GM13977 (cell line): ENCODE measurements around the gene PAQR4.

Source experiments
- DNase-seq: peaks from one replicate; pipeline ENCODE4 v3.0.0; 2012; ENCODE audit warnings: low spot score
- in situ Hi-C: fragments of 300-500 bp; cut with MboI; formaldehyde crosslinking; loops from one replicate; pipeline ENCODE4 v1.12.0; 2022; ENCODE audit warnings: low sequenced_read_pairs, low pct_unique_long_range_greater_than_20kb, mixed read lengths, inconsistent platforms; ENCODE audit not compliant: unreplicated experiment
- TF ChIP-seq, protein P1 (sequence below): IDR thresholded peaks from 2 replicates; pipeline ENCODE4 v1.5.1; 2012; ENCODE audit warnings: mild to moderate bottlenecking, control low read depth; ENCODE audit not compliant: insufficient read depth; ENCODE audit errors: extremely low read depth, missing control alignments

The PAQR4 gene

DNA sequence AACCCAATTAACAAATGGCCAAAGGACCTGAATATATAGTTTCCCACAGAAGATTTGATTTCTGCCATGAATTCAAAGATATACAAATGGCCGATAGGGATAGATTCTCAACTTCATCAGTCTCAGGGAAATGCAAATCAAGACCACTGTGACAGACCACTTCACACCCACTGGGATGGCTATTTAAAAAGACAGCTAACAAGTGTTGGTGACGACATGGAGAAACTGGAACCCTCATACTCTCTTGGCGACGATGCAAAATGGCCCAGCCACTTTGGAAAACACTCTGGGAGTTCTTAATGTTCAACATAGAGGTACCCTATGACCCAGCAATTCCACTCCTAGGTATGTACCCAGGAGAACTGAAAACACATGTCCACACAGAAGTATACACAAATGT is 22.5 kb upstream of the PAQR4 start:
- TF ChIP-seq, protein P1, sequence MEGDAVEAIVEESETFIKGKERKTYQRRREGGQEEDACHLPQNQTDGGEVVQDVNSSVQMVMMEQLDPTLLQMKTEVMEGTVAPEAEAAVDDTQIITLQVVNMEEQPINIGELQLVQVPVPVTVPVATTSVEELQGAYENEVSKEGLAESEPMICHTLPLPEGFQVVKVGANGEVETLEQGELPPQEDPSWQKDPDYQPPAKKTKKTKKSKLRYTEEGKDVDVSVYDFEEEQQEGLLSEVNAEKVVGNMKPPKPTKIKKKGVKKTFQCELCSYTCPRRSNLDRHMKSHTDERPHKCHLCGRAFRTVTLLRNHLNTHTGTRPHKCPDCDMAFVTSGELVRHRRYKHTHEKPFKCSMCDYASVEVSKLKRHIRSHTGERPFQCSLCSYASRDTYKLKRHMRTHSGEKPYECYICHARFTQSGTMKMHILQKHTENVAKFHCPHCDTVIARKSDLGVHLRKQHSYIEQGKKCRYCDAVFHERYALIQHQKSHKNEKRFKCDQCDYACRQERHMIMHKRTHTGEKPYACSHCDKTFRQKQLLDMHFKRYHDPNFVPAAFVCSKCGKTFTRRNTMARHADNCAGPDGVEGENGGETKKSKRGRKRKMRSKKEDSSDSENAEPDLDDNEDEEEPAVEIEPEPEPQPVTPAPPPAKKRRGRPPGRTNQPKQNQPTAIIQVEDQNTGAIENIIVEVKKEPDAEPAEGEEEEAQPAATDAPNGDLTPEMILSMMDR: no peak
- in situ Hi-C loops: no loop called here
- DNase-seq: no peak

DNA sequence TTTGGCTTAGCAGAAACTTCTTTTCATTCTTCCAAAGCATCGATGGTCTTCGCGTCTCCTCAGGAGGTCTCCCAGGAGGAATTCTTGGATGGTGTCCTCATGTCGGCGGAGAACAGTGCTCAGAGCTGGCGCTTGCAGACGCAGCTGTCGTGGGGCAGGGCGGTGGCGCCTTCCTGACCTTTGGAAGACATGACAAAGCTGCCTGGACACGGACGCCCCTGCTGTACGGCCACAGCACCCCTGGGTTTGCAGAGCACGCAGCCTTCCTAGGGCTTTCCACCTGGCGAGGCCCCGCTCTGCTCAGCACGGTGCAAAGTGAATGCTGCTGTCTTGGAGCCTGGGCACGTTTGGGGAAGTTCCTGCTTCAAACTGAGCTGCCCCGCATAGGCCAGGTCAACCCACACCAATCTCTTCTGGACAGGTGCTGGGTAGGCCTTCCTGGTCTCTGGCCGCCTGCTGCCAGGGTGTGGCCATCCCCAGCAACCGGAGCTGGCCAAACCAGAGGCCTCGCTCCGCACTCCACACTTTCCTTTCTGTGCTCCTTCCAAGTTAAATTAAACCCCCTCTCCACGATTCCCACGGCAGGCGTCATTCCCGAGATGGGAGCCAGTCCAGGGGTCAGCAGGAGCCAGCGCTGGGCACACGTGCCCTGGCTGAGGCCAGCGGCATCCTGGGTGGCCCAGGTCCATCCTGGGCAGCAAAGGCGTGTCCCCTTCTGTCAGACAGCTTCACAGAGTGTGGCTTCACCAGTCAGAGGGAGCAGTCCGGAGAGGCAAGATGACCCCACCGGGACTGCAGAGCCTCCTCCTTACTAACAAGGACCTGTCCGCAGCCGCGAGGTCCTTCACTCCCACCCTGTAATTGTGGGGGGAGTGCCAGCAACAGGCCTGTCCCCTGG is 20.1 kb upstream of the PAQR4 start:
- DNase-seq: no peak
- in situ Hi-C loops: no loop called here
- TF ChIP-seq, protein P1: no peak

DNA sequence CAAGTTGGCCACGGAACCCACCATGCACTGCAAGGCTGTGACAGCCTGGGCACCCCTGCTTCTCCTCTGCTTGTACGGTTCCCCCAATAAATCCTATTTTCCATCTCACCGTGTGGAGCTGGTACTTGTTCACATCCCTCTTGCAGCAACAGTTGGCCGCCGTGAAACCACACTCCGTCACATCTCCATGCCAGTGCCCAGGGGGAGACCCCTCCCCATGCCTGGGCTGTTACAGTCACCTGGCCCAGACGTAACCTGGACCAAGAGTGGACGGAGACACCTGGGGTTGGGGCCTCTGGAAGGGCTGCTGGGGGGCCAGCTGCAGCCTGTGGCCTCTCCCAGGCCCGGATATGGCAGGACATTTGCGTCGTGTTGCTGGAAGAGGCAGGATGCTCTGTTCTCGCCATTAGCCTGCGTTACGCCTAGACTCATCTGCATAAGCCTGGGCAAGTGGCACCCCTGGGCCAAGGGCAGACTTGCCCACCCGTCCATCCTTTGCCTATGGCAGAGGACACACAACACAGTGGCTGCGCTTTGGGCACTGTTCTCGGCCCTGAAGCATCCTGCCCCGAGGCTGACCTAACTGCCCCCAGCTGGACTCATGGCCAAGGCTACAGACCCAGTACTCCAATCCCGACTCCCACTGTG is 19.3 kb upstream of the PAQR4 start:
- no peak for DNase-seq
- in situ Hi-C loops: no loop called here
- TF ChIP-seq, protein P1: no peak

DNA sequence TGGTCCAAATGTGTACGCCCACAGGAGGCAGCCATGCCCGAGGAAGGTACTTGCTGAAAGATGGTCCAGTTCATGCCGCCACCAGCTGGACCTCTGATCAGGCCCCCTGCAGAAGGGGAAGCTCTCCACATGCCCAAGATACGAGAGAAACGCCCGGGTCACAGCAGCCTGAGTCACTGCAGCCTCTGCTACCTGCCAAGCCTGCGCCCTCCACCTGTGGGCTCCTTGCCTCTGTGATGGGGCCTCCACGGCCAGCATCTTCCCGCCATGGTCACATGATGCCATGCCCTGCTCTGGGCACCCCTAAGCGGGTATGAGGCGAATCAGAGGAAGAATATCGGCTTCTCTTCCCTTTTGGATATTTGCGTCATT is 18.8 kb upstream of the PAQR4 start:
- TF ChIP-seq, protein P1: no peak
- in situ Hi-C loops: no loop called here
- no peak for DNase-seq

DNA sequence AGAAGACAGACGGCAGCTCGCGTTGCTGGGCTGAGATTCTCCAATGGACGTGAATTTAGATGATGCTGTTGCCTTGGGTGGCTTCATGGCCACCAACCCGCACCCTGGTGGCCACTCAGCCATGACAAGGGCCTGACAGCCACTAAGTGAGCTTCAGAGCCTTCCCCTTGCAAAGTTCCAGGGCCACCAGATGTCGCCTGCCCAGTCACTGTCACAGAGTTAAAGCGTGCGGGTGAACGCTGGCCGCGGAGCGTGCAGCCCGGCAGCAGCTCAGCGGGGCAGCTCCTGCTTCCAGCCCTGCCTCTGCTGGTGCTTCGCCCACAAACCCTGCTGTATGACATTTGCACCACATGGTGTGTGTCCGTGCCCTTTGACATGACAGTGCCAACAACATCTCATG is 18.4 kb upstream of the PAQR4 start:
- TF ChIP-seq, protein P1: no peak
- no peak for DNase-seq

DNA sequence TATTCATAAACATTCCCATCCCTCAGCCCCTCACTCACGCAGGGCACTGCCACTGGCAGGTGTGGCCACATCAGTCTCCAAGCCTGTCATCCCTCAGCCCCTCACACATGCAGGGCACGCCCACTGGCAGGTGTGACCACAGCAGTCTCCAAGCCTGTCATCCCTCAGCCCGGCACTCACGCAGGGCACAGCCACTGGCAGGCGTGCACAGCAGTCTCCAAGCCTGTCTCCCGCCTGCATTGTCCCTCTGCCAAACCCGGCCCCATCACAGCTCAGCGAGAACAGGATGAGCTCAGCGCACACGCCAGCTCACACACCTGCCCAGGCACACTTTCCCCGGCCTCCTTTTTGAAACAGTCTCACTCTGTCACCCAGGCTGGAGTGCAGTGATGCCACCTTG is 16.5 kb upstream of the PAQR4 start:
- no peak for DNase-seq
- in situ Hi-C loops: no loop called here

More for the DNA sequence above, 18.4 kb upstream of the PAQR4 start:
- in situ Hi-C loops: no loop called here

More for the DNA sequence above, 16.5 kb upstream of the PAQR4 start:
- TF ChIP-seq, protein P1: no peak
